Activated CD8-positive, alpha-beta memory T cell treated with anti-CD3 and anti-CD28 coated beads, Interleukin-2, amount 10 ng/mL, durations not matched to agents 7 days and 5 days (primary cell): ENCODE data around the gene GOLT1B. TPM values are rescaled to one million over a fixed set of nuclear protein-coding genes. Genes with fewer than 3 reads are reported as not detected.

Experiments used
- ATAC-seq: fragments of 150-1000 bp; cut with Tn5 transposase; one replicate; pipeline ENCODE4 v1.10.0; 2021; ENCODE audit warnings: moderate library complexity
- CTCF ChIA-PET: fragments of 350-600 bp; sonication (Branson Sonifier 250); formaldehyde crosslinking; loops from one replicate; lab custom pipeline; 2021; ENCODE audit warnings: antibody characterized with exemption; lab: Charles Lee
- DNase-seq: peaks from one replicate; pipeline ENCODE4 v3.0.0-alpha.2; 2020
- H3K27ac Mint-ChIP-seq: one replicate; pipeline ENCODE4 v1.8.0; 2021; ENCODE audit warnings: mild to moderate bottlenecking, mixed read lengths
- H3K27me3 Mint-ChIP-seq: one replicate; pipeline ENCODE4 v1.8.0; 2021; ENCODE audit warnings: mixed read lengths
- H3K36me3 Mint-ChIP-seq: one replicate; pipeline ENCODE4 v1.8.0; 2021; ENCODE audit warnings: mild to moderate bottlenecking, mixed read lengths
- H3K4me1 Mint-ChIP-seq: one replicate; pipeline ENCODE4 v1.8.0; 2021; ENCODE audit warnings: mixed read lengths
- H3K4me3 Mint-ChIP-seq: one replicate; pipeline ENCODE4 v1.8.0; 2021; ENCODE audit warnings: mild to moderate bottlenecking, moderate library complexity, mixed read lengths
- H3K9me3 Mint-ChIP-seq: one replicate; pipeline ENCODE4 v1.8.0; 2022; ENCODE audit warnings: low read depth, mixed read lengths
- total RNA-seq, 2 experiments: library from RNA; stranded (reverse); gene quantifications; one replicate each; pipeline ENCODE4 v1.2.3, GENCODE V29; 2021

GOLT1B gene
- total RNA-seq, 2 experiments from 2014 or later, result 35.1 to 36.8 TPM

DNA sequence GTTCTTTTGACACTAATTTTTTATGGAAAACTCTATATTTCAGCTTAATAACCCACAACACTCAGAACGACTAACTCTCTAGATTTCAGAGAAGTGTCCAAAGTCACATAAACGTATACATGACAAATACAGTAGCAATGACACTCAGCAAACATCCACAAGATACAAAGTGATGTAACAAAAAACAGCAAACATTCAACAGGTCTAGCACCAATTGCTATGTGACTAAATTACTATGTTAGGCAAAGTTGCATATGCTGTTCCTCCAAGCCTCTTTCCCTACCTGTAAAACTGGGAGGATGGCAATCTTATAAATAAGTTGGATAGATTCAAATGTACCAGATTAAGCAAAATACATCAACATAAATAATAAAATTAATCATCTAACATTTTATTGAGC lies 1.8 kb upstream of the GOLT1B start:
- no peaks in the 10 kb centered on the region for H3K9me3 Mint-ChIP-seq
- no peak overlapping the region for H3K4me3 Mint-ChIP-seq
- H3K36me3 Mint-ChIP-seq, result peaks cover 43% of the 10 kb centered on the region
- DNase-seq (no peak), ATAC-seq (no peak)
- H3K27ac Mint-ChIP-seq, result no peak overlapping the region
- H3K4me1 Mint-ChIP-seq, result peaks cover 41% of the 10 kb centered on the region
- H3K27me3 Mint-ChIP-seq, result no peaks in the 10 kb centered on the region
- CTCF ChIA-PET, result interaction anchor here (1.3 kb wide), 1 partner anchor 16 kb away, joined by 3 read pairs; no protein-coding TSS in a partner anchor

DNA sequence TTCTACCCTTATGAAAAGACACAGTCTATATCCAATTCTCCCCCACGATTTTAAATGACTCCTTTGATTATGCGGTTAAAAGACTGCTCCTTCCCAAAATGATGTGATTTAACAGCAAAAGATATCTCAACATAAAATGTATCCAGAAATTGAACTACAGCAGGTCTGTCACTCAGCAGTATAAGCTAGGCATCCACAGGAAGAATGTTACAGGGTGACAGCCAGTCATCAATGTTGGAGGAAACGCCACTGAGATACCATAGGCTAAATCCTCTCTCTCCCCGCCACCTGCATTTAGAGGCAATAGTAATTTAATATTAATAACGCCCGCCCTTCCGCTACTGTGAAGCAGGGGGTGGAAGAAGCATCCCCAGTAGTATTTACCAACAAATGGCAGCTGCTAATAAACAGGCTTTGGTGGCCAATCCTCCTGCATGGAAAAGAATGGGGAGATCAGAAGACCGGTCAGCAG lies 767 bp upstream of the GOLT1B start:
- no peaks in the 10 kb centered on the region for H3K27me3 Mint-ChIP-seq
- H3K4me3 Mint-ChIP-seq, result no peak overlapping the region
- ATAC-seq (peak; percentile 2), DNase-seq (no peak)
- H3K36me3 Mint-ChIP-seq, result peaks cover 35% of the 10 kb centered on the region
- no peaks in the 10 kb centered on the region for H3K9me3 Mint-ChIP-seq
- H3K27ac Mint-ChIP-seq, result no peak overlapping the region
- CTCF ChIA-PET, result interaction anchor here (1.2 to 1.5 kb wide), 5 partner anchors 8 to 179 kb away, joined by 3 to 8 read pairs (median 4); partner anchors contain the start of gene LDHB
- H3K4me1 Mint-ChIP-seq, result peaks cover 47% of the 10 kb centered on the region

DNA sequence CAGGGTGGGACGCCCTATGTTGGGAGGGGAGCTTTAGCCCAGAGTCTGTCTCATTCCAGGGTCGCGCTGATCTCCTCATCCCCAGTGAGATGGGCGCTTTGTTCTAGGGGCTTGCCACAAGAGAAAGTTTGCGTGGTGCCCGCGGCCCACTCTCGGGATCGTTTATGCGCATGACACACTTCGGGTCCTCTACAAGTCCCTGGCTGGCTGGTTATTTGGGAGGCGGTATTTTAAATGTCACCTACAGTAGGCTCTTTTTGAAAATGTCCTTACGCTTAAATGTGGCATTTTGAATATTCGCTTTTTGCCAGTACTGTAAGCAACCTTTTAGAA lies 541 bp downstream of the GOLT1B start:
- DNase-seq, result peak; percentile 58
- Mint-ChIP-seq H3K4me1 (peaks cover 48% of the 10 kb centered on the region), H3K4me3 (no peak overlapping the region), H3K27ac (no peak overlapping the region), H3K36me3 (peaks cover 27% of the 10 kb centered on the region), H3K27me3 (no peaks in the 10 kb centered on the region), H3K9me3 (no peaks in the 10 kb centered on the region)
- peak; percentile 4 for ATAC-seq
- CTCF ChIA-PET, result interaction anchor here (0.7 to 1.4 kb wide), 3 partner anchors 9 to 178 kb away, joined by 3 to 8 read pairs (median 4); partner anchors contain the start of gene LDHB

DNA sequence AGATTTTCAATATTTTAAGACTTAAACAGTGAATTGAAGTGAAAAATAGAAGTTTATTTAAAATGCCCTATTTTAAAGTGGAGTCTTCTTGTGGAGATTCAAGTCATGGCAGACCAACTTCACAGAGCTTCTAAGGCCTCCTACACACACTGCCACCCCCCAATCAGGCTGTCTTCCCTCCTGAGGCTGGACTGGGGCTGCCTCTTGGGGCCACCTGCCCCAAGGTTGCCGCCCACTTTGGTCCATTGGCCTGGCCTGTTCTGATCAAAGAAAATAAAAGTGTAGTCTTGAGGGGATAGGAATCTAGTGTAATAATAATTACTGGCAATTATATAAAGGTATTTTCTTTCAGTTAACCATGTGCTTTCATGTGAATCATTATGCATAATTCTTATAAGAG lies 1.3 kb downstream of the GOLT1B start:
- no peak for DNase-seq
- no peak overlapping the region for H3K27ac Mint-ChIP-seq
- no peak overlapping the region for H3K4me3 Mint-ChIP-seq

DNA sequence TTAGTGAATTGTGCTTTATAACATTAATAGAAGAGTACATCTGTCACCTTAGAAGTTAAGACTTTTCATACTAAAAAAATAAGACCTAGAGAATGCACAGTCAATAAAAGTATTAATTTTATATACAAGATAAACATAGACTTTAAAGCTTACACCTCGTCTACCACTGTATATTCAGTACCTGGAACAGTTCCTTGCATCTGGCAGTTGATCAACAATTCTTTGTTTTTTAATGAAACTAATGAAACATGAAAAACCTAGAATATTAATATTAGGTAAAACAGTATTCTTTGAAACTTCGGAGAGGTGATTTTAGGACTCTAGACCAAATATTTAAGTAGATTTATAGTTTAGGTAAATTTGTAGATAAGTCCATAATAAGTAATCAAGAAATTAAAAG lies 4.3 kb downstream of the GOLT1B start:
- CTCF ChIA-PET, result no interaction called here

More for the DNA sequence above, 1.3 kb downstream of the GOLT1B start:
- no peaks in the 10 kb centered on the region for H3K27me3 Mint-ChIP-seq
- peaks cover 24% of the 10 kb centered on the region for H3K36me3 Mint-ChIP-seq
- H3K9me3 Mint-ChIP-seq, result no peaks in the 10 kb centered on the region
- CTCF ChIA-PET, result no interaction called here
- ATAC-seq, result no peak
- H3K4me1 Mint-ChIP-seq, result peaks cover 43% of the 10 kb centered on the region

DNA sequence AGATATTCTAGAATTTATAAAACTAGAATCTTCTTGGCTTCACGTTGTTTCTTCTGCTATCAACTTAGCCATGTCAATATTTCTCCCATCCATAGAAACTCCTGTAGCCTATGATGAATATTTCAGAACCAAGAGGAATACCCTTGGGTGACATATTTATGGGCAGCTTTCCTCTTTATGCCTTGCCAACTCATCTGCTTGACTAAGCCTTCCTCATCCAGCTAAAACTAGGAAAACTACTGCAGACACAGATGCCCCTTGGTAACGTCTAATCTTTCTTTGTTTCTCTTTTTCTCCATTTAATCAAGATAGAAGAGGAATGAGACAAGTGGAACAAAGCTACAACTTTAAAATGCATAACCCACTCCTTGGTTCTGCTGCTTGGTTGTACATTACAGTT lies 6.3 kb downstream of the GOLT1B start:
- Mint-ChIP-seq H3K36me3 (peaks cover 40% of the 10 kb centered on the region), H3K4me3 (no peak overlapping the region), H3K4me1 (peaks cover 46% of the 10 kb centered on the region), H3K27ac (peak overlapping the region; percentile 10), H3K9me3 (no peaks in the 10 kb centered on the region), H3K27me3 (no peaks in the 10 kb centered on the region)
- CTCF ChIA-PET, result interaction anchor here (1.0 kb wide), 1 partner anchor 136 kb away, joined by 3 read pairs; no protein-coding TSS in a partner anchor
- no peak for ATAC-seq
- no peak for DNase-seq

More for the DNA sequence above, 4.3 kb downstream of the GOLT1B start:
- H3K4me3 Mint-ChIP-seq, result no peak overlapping the region
- DNase-seq (no peak), ATAC-seq (no peak)
- H3K27ac Mint-ChIP-seq, result no peak overlapping the region
- H3K4me1 Mint-ChIP-seq, result peaks cover 48% of the 10 kb centered on the region
- H3K27me3 Mint-ChIP-seq, result no peaks in the 10 kb centered on the region
- peaks cover 32% of the 10 kb centered on the region for H3K36me3 Mint-ChIP-seq
- no peaks in the 10 kb centered on the region for H3K9me3 Mint-ChIP-seq

DNA sequence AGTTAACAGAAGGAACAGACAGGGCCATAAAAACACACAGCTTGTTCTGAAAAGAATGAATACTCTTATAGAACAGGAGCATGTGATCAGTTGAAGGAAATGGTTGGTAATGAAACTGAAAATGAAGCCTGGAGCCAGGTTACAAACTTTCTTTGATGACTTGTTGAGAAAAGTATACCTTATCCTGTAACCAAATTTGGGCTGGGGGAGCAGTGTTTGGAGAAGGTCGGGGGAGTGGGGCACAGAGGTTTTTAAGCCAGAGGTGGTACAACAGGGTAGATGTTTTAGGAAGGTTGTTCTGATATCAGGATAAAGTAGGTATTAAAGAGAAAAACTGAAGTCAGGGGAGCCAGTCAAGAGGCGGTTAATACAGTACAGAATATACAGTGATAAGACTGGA lies 8.2 kb downstream of the GOLT1B start:
- DNase-seq, result peak; percentile 42
- no peaks in the 10 kb centered on the region for H3K9me3 Mint-ChIP-seq
- H3K4me1 Mint-ChIP-seq, result peaks cover 31% of the 10 kb centered on the region
- peaks cover 49% of the 10 kb centered on the region for H3K36me3 Mint-ChIP-seq
- H3K4me3 Mint-ChIP-seq, result peak overlapping the region; percentile 70
- CTCF ChIA-PET, result interaction anchor here (0.6 to 1.2 kb wide), 2 partner anchors 18 to 66 kb away, joined by 3 to 5 read pairs; no protein-coding TSS in a partner anchor
- ATAC-seq, result peak; percentile 95
- H3K27ac Mint-ChIP-seq, result peak overlapping the region; percentile 98
- H3K27me3 Mint-ChIP-seq, result no peaks in the 10 kb centered on the region

DNA sequence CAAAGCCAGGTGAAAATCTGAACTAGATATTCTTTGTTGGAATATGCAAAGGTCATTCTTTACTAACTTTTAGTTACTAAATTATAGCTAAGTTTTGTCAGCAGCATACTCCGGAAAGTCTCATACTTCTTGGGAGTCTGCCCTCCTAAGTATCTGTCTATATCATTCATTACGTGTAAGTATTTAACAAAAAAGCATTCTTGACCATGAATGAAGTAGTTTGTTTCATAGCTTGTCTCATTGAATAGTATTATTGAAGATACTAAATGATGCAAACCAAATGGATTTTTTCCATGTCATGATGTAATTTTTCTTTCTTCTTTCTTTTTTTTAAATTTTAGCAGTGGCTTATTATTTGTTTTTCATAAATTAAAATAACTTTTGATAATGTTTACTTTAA lies 14.7 kb downstream of the GOLT1B start:
- H3K4me1 Mint-ChIP-seq, result peaks cover 2% of the 10 kb centered on the region
- H3K4me3 Mint-ChIP-seq, result no peak overlapping the region
- H3K36me3 Mint-ChIP-seq, result peaks cover 37% of the 10 kb centered on the region
- no peak overlapping the region for H3K27ac Mint-ChIP-seq
- DNase-seq, result no peak
- no peak for ATAC-seq
- no peaks in the 10 kb centered on the region for H3K27me3 Mint-ChIP-seq
- CTCF ChIA-PET, result interaction anchor here (2.2 kb wide), 1 partner anchor 11 kb away, joined by 5 read pairs; the partner anchor contains the start of gene SPX
- H3K9me3 Mint-ChIP-seq, result no peaks in the 10 kb centered on the region

DNA sequence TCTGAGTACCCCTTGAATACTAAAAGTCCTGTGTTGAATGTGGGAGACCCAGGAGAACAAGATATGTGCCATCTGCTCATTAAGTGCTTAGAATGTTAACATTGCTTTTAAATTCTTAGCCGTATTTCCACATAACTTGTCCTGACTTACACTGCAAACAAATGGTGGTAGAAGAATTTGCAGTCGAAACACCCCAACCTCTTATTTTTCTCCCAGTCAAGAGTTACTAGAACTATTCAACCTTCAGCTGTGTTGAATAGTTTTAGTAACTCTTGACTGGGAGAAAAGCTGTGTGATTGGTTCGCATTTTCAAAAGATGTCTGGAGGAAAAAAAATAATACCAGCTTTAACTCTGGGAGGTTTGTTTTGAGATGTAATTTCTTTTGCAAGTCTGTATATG lies 16.9 kb downstream of the GOLT1B start:
- Mint-ChIP-seq H3K4me3 (no peak overlapping the region), H3K9me3 (no peaks in the 10 kb centered on the region), H3K27me3 (no peaks in the 10 kb centered on the region), H3K4me1 (no peaks in the 10 kb centered on the region), H3K27ac (no peak overlapping the region), H3K36me3 (peaks cover 26% of the 10 kb centered on the region)
- CTCF ChIA-PET, result no interaction called here
- ATAC-seq (no peak), DNase-seq (no peak)

DNA sequence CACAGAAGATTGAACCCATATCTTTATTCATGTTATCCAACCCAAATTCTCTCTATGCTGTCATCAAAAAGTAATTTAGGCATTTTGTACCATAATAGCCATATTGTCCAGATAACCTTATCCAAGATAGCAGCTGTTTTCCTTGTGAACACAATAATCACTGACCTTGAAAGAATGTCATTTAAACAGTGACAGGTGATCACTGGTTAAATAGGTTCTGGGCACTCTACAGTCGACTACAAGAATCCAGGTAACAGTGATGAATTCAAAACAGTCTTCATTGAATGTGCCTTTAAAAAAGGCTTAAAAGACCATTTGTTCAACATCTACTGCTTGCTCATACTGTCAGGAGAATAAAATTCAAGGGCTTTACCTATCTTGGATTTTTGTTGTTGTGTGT lies 20.0 kb downstream of the GOLT1B start:
- ATAC-seq, result no peak
- CTCF ChIA-PET, result no interaction called here
- Mint-ChIP-seq H3K9me3 (peaks cover 9% of the 10 kb centered on the region), H3K36me3 (peaks cover 14% of the 10 kb centered on the region), H3K27ac (no peak overlapping the region), H3K4me1 (no peaks in the 10 kb centered on the region), H3K27me3 (peaks cover 10% of the 10 kb centered on the region), H3K4me3 (no peak overlapping the region)
- no peak for DNase-seq

DNA sequence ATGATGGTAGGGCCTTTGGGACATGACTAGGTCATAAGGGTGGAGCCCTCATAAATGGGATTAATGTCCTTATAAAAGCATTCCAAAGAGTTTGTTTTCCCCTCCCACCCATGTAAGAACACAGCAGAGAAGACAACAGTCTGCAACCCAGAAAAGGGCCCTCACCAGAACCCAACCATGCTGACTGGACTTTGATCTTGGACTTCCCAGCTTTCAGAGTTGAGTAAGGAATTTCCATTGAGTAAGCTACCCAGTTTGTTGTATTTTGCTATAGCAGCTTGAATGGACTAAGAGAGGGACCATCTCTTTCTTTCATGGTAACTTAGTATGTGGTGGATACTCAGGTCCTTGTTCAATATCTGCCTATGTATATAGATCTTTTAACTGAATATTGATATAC lies 21.6 kb downstream of the GOLT1B start:
- H3K36me3 Mint-ChIP-seq, result peaks cover 11% of the 10 kb centered on the region
- peaks cover 18% of the 10 kb centered on the region for H3K27me3 Mint-ChIP-seq
- ATAC-seq (no peak), DNase-seq (no peak)
- H3K9me3 Mint-ChIP-seq, result peaks cover 9% of the 10 kb centered on the region
- CTCF ChIA-PET, result no interaction called here
- no peak overlapping the region for H3K4me3 Mint-ChIP-seq
- peaks cover 5% of the 10 kb centered on the region for H3K4me1 Mint-ChIP-seq
- no peak overlapping the region for H3K27ac Mint-ChIP-seq

DNA sequence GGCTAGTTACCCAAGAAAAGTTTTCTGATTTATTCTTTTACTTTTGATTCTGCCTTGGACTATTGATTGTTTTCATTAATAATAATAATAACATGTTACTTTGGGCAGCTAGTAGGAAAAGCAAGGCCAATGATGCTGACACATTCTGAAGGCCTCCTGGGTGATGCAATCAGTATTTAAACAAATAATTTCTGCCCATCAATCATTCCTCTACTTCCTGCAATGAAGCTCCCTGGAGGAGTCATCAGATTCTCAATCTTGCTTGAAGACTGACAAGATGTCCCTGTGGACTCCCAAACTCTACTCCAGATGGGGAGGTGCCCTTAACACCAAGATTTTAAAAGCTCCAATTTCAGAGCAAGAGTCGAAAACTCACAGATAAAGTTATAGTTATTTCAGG lies 24.5 kb downstream of the GOLT1B start, which contains the start of gene SPX:
Gene SPX (plus strand): TSS at position 244 of the 400 bp plus-strand sequence. CDS start 177 bp downstream, outside the sequence.
- H3K4me1 Mint-ChIP-seq, result peaks cover 8% of the 10 kb centered on the region
- H3K27me3 Mint-ChIP-seq, result peaks cover 39% of the 10 kb centered on the region
- H3K36me3 Mint-ChIP-seq, result peaks cover 3% of the 10 kb centered on the region
- ATAC-seq (no peak), DNase-seq (no peak)
- no peak within 1 kb of the TSS for H3K27ac Mint-ChIP-seq
- CTCF ChIA-PET, result interaction anchor here (1.2 to 2.0 kb wide), 3 partner anchors 10 to 154 kb away, joined by 3 to 5 read pairs (median 4); no protein-coding TSS in a partner anchor
- peak within 1 kb of the TSS; percentile 62 for H3K4me3 Mint-ChIP-seq
- H3K9me3 Mint-ChIP-seq, result peaks cover 9% of the 10 kb centered on the region

DNA sequence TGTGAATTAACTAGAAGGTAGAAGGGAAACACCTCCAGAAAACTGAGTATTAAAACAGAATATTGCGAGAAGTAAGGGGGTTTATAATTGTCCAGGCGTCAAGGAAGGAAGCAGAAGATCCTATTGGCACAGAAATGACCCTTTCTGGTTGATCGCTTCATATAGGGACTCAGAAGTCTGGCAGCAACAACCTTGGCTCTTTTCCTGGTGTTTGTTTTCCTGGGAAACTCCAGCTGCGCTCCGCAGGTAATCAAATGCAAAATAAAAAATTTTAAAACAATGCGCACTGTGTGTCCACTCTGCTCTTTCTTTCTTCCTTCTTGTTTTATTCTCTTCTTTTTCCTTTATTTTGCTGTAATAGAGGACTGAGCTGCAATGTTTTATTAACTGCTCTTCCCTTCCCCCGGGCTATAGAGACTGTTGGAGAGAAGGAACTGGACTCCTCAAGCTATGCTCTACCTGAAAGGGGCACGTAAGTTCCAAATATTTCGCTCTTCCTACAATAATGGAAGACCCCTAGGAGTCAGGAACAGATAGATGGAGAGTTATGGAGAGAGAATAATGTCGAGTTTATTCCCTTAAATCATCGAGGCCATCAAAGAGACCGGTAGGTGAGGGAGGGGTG lies 25.2 kb downstream of the GOLT1B start:
- no peak overlapping the region for H3K27ac Mint-ChIP-seq
- ATAC-seq, result no peak

More for the DNA sequence above, 25.2 kb downstream of the GOLT1B start:
- Mint-ChIP-seq H3K9me3 (peaks cover 9% of the 10 kb centered on the region), H3K4me1 (peaks cover 8% of the 10 kb centered on the region), H3K4me3 (peak overlapping the region; percentile 62), H3K36me3 (peaks cover 3% of the 10 kb centered on the region), H3K27me3 (peaks cover 43% of the 10 kb centered on the region)
- CTCF ChIA-PET, result interaction anchor here (1.2 to 2.0 kb wide), 5 partner anchors 11 to 156 kb away, joined by 3 to 5 read pairs (median 4); no protein-coding TSS in a partner anchor
- no peak for DNase-seq
